ENCODE results near the gene ZNF37A.

The ZNF37A gene

GRCh38 chr10:38150891-38151463 is 56.8 kb downstream of the ZNF37A start:
- DNase-seq (ENCODE audit: low spot score): peak; percentile 13

GRCh38 chr10:38156416-38157269 is 62.5 kb downstream of the ZNF37A start:
- DNase-seq (ENCODE audit: low spot score): no peak

DNA sequence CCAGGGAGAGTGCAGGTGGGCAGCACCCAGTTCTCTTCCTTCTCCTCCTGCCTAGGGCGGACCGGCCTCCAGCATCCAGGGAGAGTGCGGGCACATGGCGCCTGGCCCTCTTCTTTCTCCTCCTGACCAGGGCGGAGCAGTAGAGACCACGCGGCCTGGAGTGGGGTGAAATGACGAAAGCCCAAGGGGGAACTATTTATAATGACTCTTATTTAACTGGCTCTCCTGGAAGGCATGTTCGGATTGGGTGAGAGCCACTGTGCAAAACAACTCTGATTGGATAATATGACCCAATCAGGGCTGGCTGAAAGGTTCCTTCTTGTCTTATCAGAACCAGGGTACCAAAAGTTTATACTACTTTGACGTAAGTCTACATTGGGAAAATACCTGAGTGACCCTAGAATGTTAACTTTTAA is 63.1 kb downstream of the ZNF37A start:
- DNase-seq (ENCODE audit: low spot score): no peak

DNA sequence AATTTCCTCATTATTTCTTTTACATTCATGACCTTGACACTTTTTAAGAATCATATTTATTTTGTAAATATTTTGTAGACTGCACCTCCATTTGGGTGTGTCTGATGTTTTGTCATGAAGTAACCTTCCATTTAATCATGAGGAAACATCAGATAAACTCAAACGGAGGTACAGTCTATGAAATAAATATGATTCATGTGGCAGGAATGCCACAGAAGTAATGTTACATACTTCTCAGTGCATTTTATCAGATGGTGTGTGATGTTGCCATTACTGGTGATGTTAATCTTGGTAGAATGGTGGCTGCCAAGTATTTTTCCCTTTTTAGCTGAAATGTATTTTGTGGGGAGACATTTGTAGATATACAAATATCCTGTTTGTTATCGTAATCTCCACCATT is 64.9 kb downstream of the ZNF37A start:
- DNase-seq (ENCODE audit: low spot score): no peak

DNA sequence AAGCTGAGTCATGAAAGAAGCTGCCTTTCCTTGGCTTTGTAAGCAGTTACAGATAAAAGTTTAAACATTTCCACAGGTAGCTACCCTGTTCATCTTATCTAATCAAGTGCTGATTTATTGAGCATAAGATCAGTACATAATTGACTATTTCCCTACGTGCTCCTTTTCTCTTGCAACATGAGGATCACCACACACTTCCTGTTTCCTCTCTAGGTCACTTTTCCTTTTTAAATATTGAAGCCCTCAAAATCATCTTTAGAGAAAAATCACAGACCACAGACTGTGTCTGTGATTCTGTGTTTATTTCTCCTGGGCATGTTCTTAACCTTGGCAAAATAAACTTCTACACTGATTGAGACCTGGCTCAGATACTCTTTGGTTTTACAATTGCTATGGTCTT is 69.5 kb downstream of the ZNF37A start:
- no peak for DNase-seq (ENCODE audit: low spot score)

DNA sequence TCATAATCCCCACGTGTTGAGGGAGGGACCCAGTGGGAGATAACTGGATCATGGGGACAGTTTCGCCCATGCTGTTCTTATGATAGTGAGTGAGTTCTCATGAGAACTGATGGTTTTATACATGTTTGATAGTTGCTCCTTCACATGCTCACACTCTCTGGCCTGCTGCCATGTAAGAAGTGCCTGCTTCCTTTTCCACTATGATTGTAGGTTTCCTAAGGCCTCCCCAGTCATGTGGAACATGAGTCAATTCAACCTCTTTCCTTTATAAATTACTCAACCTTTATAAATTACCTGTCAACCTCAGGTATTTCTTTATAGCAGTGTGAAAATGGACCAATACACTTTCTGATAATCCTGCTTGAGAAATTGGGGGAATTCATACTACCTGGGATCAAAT is 80.2 kb downstream of the ZNF37A start:
- no peak for DNase-seq (ENCODE audit: low spot score)

GRCh38 chr10:38184477-38184876 is 90.3 kb downstream of the ZNF37A start:
- no peak for DNase-seq (ENCODE audit: low spot score)

All from GM03348 (cell line).